SIG-M5 treated with dmso at 0.1 percent for 504 hours (cell line): ENCODE results near the gene AP1S1.

Source experiments
- DNase-seq: peaks from one replicate; lab custom pipeline; 2025; ENCODE audit not compliant: unreplicated experiment; lab: John Stamatoyannopoulos, UW

Gene AP1S1

DNA sequence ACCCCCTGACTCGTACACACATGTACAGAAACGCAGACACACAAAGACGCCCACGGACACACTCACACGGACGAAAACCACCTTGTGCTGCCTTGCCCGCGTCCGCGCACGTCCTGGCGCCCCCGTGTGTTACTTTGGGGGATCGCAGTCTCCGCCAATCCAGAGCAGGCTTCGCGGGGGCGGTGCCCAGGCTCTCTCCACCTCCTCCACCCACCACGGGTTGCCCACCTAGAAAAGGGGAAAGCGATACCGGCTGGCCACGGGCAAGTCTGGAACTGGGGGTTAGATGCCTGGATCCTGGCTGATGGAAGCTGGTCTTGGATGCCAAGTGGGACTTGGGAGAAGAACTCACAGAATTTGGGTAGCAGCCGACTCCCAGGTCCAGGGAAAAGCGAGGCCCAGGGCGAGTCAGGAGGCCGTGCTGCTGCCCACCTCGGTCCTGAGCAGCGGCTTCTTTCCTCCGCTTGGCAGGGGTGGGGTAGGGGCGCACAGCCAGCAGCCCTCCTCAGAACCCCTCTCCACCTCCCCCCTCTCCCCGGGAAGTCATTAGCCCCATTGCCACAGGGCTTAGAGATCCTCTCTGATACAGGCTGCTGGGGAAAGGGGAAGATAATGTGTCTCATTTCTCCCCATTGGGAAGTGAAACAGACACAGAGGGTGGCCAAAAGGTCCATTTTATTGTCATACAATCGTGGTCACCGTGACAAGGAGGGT lies 15.7 kb downstream of the AP1S1 start:
- DNase-seq: peak; percentile 54

DNA sequence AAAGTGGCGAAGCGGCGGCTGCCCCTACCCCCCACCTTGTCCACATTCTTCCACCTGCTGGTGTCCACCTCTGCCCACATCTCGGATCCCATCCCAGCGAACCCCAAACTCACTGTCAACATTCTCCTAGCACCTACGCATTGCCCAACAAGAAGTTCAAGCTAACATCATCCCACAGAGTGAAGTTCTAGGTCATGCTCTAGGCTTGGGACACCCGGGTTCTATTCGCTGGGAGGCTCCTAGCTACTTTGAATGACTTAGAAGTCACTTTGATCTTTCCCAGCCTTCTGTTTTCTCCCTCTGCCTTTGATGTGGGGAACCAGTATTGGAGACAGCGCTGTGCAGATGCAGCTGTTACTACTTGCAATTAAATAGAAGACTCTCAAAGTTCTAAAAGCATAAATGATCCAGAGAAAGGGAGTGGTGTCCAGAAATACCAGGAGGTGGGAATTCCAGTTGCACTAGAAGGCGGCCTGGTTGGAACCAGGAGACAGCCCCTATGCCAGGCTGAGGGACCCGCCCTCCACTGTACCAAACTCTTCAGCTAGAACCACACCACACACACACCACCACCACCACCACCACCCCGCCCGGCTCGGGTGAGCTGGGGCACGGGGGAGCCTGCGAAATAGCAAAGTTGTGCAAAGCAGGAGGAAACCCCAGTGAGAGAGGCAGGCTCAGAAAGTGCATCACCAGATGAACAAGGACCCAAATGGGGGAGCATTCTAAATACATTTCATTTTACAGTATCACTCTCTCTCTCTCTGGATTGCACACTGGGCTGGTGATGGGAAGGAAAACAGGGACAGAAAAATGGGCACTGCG lies 16.6 kb downstream of the AP1S1 start:
- no peak for DNase-seq

- DNase-seq: no peak
These were observed 17.2 kb downstream of the AP1S1 start for GRCh38 chr7:101171442-101171837.

DNA sequence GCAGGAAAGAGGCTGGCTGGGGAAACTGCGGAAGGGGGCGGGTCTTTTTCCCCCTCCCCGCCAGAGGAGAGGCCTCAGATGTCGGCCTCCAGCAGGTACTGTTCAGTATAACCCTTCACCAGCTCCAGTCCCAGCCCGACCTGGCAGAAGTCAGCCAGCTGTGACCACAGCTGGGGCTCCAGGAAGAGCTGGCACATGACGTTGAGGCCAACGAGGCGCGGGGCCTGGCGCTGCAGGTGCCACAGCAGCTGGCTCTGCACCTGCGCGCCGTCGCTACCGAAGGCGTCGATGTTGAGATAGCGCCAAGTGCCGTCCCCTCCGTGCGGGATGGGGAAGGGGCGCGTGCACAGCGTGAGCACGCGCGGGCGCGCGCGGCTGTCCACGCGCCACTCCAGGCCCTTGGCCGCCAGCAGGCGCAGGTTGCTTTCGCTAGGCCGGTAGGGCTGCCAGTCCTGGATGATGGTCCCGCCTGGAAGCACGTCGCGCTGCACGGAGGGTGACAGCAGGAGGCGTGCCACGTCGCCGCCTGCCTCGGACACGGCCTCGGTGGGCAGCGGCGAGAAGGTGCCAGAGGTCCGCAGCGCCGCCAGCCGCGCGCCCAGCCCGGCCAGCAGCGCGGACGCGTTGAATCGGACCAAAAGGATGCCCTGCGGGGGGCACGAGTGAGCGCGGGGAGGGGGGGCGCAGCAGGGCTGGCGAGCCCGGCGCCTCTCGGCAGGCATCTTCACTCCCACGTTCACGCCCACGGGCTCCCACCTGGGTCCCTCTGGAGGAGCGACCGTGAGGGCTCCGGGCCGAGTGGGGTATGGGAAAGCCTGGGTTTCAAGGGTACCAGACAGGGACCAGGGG lies 18.0 kb downstream of the AP1S1 start:
- no peak for DNase-seq

GRCh38 chr7:101172854-101173751 lies 18.8 kb downstream of the AP1S1 start:
- DNase-seq: no peak

- peak; percentile 52 for DNase-seq
These were observed 19.5 kb downstream of the AP1S1 start for GRCh38 chr7:101173752-101174244.

DNA sequence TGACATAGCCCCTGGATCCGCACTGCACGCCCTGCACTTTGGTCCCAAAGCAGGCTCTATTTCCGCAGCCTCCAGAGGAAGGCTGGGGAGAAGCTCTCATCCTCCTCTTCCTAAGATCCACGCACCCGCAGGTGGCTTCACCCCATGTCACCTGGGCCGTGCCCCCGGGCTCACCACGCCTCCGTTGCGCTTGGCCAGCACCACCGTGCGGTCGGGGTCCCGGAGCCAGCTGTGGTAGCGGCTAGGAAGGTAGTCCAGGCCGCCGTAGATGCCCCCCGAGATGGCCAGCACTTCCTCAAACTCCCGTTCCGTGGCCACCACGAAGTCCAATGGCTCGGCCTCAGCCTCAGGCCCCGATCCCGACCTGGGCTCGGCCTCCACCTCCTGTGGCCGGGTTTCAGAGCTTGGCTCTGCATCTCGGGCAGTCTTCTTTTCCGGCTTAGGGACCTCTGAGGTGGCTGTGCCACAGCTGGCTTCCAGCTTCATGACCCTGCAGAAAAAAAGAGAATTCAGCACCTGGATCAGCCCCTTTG lies 20.1 kb downstream of the AP1S1 start:
- DNase-seq: no peak

- no peak for DNase-seq
These were observed 21.4 kb downstream of the AP1S1 start for GRCh38 chr7:101175664-101176063.

GRCh38 chr7:101177644-101178043 lies 23.4 kb downstream of the AP1S1 start:
- no peak for DNase-seq

DNA sequence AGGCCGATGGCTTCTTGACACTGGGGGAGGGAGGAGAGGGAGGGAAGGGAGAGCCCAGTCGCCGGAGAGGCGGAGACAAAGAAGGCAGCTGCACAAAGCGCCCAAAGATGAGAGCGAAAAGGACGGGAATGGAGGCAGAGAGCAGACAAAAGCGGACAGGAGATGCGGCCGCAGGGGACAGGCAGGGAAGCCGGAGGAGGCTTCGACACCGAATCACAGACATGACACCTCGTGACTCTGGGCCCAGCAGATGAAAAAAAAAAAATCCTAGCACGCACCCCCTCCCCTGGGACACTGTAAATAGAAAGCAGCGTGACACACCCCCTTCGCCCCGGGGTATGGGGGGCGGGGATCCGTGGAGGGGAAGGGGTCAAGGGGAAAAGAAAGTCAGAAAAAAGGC lies 24.8 kb downstream of the AP1S1 start:
- no peak for DNase-seq

GRCh38 chr7:101179713-101180112 lies 25.4 kb downstream of the AP1S1 start:
- no peak for DNase-seq

- no peak for DNase-seq
These were observed 26.0 kb downstream of the AP1S1 start, which contains the start of gene NAT16 for GRCh38 chr7:101180130-101180755. NAT16 (minus strand) TSS chr7:101180293; CDS start chr7:101174807, 5,486 bp downstream.

DNA sequence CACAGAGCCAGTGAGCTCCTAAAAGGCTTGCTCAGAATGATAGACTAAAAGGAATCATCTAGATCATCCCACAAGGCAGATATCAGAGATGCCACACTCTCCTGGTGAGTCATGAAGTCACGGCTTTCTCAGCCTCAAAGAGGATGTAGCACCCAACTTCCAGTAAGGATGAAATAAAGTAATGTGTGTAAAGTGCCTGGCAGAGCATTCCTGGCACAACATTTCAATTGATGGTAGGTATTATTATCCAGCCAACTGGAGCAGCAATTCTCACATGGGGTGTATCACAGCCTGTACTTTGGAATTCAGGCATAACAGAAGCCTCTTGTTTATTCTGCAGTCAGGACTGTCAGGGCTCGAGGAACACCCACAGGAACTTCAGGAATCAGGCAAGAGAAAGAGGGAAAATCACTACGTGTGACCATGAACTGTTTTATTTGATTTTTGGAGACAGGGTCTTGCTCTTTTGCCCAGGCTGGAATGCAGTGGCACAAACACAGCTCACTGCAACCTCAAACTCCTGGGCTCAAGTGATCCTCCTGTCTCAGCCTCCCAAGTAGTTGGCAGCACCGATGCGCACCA lies 31.1 kb downstream of the AP1S1 start:
- no peak for DNase-seq

DNA sequence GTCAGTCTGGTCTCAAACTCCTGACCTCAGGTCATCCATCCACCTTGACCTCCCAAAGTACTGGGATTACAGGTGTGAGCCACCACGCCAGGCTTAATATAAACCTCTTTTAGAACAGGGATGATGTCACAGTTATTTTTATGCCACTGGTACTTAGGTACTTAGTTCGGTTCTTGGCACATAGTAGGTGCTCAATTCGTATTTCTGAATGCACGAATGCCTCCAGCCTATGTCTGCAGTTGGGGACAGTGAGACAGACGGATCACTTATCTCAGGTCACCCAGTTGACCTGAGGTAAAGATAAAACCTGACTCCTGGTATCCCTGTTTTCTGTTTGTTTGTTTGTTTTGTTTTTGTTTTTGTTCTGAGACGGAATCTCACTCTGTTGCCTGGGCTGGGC lies 31.9 kb downstream of the AP1S1 start:
- DNase-seq: no peak

GRCh38 chr7:101186844-101187428 lies 32.7 kb downstream of the AP1S1 start:
- DNase-seq: peak; percentile 92

GRCh38 chr7:101189109-101189508 lies 34.8 kb downstream of the AP1S1 start:
- no peak for DNase-seq

- DNase-seq: no peak
These were observed 41.6 kb downstream of the AP1S1 start for GRCh38 chr7:101195884-101196283.

GRCh38 chr7:101197991-101198390 lies 43.7 kb downstream of the AP1S1 start:
- DNase-seq: no peak

DNA sequence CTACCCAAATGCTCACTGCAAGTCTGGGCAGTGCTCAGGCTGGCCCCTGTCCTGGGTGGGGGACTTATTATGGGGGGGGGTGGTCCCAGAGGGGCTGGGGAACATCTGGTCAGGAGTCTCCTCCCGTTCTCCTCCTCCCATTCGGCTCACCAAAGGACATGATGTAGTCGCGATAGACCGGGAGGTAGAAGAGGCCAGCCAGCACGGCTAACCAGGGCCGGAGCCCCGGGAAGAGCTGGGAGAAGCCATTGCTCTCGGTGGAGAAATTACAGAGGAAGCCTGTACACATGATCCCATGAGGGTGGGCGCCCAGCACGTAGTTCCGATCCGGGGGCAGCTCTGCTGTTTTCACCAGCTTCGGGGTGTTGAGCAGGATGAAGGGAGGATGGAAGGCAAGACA lies 44.2 kb downstream of the AP1S1 start:
- no peak for DNase-seq
